B cell (primary cell): ENCODE measurements around the gene CUEDC2.

Source experiments
- EZH2 ChIP-seq: IDR thresholded peaks from 2 replicates; pipeline ENCODE4 v1.6.1; 2012; ENCODE audit warnings: borderline replicate concordance, low read depth, mild to moderate bottlenecking, moderate library complexity, low read length; ENCODE audit not compliant: insufficient read depth, poor library complexity, severe bottlenecking
- TF ChIP-seq, protein P1 (sequence below): fragments of 200-600 bp; IDR thresholded peaks from one replicate; pipeline ENCODE4 v1.8.0; 2022; ENCODE audit warnings: antibody characterized with exemption, mild to moderate bottlenecking

DNA sequence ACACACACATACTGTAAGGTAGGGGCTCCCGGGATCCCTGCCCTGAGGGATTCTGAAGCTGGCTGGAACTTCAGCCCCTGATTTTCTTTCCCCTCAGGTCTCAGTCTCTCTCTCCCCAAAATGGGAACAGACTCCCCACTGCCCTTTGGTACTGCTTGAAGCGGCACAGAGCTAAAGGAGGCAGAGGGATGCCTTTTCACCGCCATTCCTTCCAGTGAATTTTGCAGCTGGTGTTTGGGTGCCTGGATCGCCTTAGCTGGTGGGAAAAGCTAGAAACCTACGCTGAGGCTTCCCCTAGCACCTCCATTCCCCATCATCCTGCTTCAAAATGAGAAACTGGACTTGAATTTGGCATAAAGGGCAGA lies 2.7 kb upstream of the CUEDC2 start:
- TF ChIP-seq, protein P1, sequence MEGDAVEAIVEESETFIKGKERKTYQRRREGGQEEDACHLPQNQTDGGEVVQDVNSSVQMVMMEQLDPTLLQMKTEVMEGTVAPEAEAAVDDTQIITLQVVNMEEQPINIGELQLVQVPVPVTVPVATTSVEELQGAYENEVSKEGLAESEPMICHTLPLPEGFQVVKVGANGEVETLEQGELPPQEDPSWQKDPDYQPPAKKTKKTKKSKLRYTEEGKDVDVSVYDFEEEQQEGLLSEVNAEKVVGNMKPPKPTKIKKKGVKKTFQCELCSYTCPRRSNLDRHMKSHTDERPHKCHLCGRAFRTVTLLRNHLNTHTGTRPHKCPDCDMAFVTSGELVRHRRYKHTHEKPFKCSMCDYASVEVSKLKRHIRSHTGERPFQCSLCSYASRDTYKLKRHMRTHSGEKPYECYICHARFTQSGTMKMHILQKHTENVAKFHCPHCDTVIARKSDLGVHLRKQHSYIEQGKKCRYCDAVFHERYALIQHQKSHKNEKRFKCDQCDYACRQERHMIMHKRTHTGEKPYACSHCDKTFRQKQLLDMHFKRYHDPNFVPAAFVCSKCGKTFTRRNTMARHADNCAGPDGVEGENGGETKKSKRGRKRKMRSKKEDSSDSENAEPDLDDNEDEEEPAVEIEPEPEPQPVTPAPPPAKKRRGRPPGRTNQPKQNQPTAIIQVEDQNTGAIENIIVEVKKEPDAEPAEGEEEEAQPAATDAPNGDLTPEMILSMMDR: no peak
- TF ChIP-seq EZH2: no peak
